Measurements from ENCODE around the gene TEX48.

The TEX48 gene

GRCh38 chr9:114693248-114693855, 11.4 kb upstream of the TEX48 start:
- DNase-seq = no peak

- DNase-seq = no peak
These were observed 9.9 kb upstream of the TEX48 start for GRCh38 chr9:114691956-114692295.

GRCh38 chr9:114691046-114691955, 9.3 kb upstream of the TEX48 start:
- DNase-seq = no peak

GRCh38 chr9:114690308-114690707, 8.3 kb upstream of the TEX48 start:
- no peak for DNase-seq

GRCh38 chr9:114689813-114690212, 7.8 kb upstream of the TEX48 start:
- DNase-seq = no peak

GRCh38 chr9:114688909-114689610, 7.1 kb upstream of the TEX48 start:
- no peak for DNase-seq

GRCh38 chr9:114688379-114688778, 6.4 kb upstream of the TEX48 start:
- no peak for DNase-seq

GRCh38 chr9:114687034-114687433, 5.0 kb upstream of the TEX48 start:
- DNase-seq = no peak

- no peak for DNase-seq
These were observed 4.0 kb upstream of the TEX48 start for GRCh38 chr9:114685951-114686350.

GRCh38 chr9:114684036-114684435, 2.0 kb upstream of the TEX48 start:
- DNase-seq = no peak

GRCh38 chr9:114682846-114683245, 854 bp upstream of the TEX48 start:
- DNase-seq = no peak

GRCh38 chr9:114680259-114681001, 1.6 kb downstream of the TEX48 start:
- DNase-seq = no peak

- no peak for DNase-seq
These were observed 3.2 kb downstream of the TEX48 start for GRCh38 chr9:114678795-114679194.

GRCh38 chr9:114678130-114678529, 3.9 kb downstream of the TEX48 start:
- no peak for DNase-seq

GRCh38 chr9:114677418-114677817, 4.6 kb downstream of the TEX48 start:
- DNase-seq = no peak

GRCh38 chr9:114676901-114677300, 5.1 kb downstream of the TEX48 start:
- no peak for DNase-seq

GRCh38 chr9:114674798-114675540, 7.0 kb downstream of the TEX48 start:
- no peak for DNase-seq

- DNase-seq = no peak
These were observed 7.8 kb downstream of the TEX48 start for GRCh38 chr9:114674076-114674797.

- no peak for DNase-seq
These were observed 10.4 kb downstream of the TEX48 start for GRCh38 chr9:114671605-114672004.

GRCh38 chr9:114669961-114670360, 12.0 kb downstream of the TEX48 start:
- DNase-seq = no peak

GRCh38 chr9:114668146-114668545, 13.8 kb downstream of the TEX48 start:
- DNase-seq = no peak

- DNase-seq = no peak
These were observed 15.1 kb downstream of the TEX48 start for GRCh38 chr9:114666851-114667250.

Measured in NCI-H1930 (cell line).